ENCODE data around the gene MS4A8. TPM values are rescaled to one million over a fixed set of nuclear protein-coding genes. Genes with fewer than 3 reads are reported as not detected.
"Not testable (repeated sequence)": the region's sequence is repeated elsewhere in the genome, so short reads cannot be mapped to it uniquely, and the experiment has no call there.

Gene MS4A8
- total RNA-seq: not detected

GRCh38 chr11:60699284-60699691 is at the start of gene MS4A8:
Gene MS4A8 (plus strand): TSS chr11:60699612. CDS start chr11:60700861, 1,249 bp downstream.
- no peak for DNase-seq
- intact Hi-C loops (cut with DNase I): no loop called here
- 25 to 31% methylated on average over 2 of the region's 2 CpGs for WGBS, 2 donors
- TF ChIP-seq POLR2A (IDR thresholded peaks at IDR 0.05) (no peak), CTCF (IDR thresholded peaks at IDR 0.05) (no peak)
- no peaks in the 10 kb centered on the region for H3K27me3 ChIP-seq
- no peaks in the 10 kb centered on the region for H3K9me3 ChIP-seq
- no peaks in the 10 kb centered on the region for H3K36me3 ChIP-seq
- H3K4me1 ChIP-seq: no peaks in the 10 kb centered on the region
- no peak within 1 kb of the TSS for H3K4me3 ChIP-seq (replicated peaks in 1 of 3)
- H3K27ac ChIP-seq: no peak within 1 kb of the TSS

- no peaks in the 10 kb centered on the region for H3K27me3 ChIP-seq
- H3K36me3 ChIP-seq: no peaks in the 10 kb centered on the region
- no peak overlapping the region for H3K27ac ChIP-seq
- TF ChIP-seq POLR2A (IDR thresholded peaks at IDR 0.05): no peak
- TF ChIP-seq CTCF (IDR thresholded peaks at IDR 0.05): no peak
- DNase-seq: no peak
- H3K9me3 ChIP-seq: no peaks in the 10 kb centered on the region
- H3K4me3 ChIP-seq (replicated peaks in 1 of 3): no peak overlapping the region
- 67 to 82% methylated on average over 4 of the region's 4 CpGs for WGBS, 2 donors
- intact Hi-C loops (cut with DNase I): no loop called here
- no peaks in the 10 kb centered on the region for H3K4me1 ChIP-seq
Measured at GRCh38 chr11:60657888-60658287, 41.5 kb upstream of the MS4A8 start.

- 70 to 79% methylated on average over 1 of the region's 1 CpG for WGBS, 2 donors
- Histone ChIP-seq H3K27me3 (no peaks in the 10 kb centered on the region), H3K36me3 (no peaks in the 10 kb centered on the region), H3K27ac (no peak overlapping the region), H3K9me3 (no peaks in the 10 kb centered on the region), H3K4me1 (no peaks in the 10 kb centered on the region), H3K4me3 (replicated peaks in 1 of 3) (no peak overlapping the region)
- no peak for DNase-seq
- TF ChIP-seq CTCF (IDR thresholded peaks at IDR 0.05) (no peak), POLR2A (IDR thresholded peaks at IDR 0.05) (no peak)
- intact Hi-C loops (cut with DNase I): no loop called here
Measured at GRCh38 chr11:60658409-60658808, 41.0 kb upstream of the MS4A8 start.

- Histone ChIP-seq H3K4me3 (replicated peaks in 1 of 3) (no peak overlapping the region), H3K4me1 (no peaks in the 10 kb centered on the region), H3K27me3 (no peaks in the 10 kb centered on the region), H3K9me3 (no peaks in the 10 kb centered on the region), H3K27ac (no peak overlapping the region), H3K36me3 (no peaks in the 10 kb centered on the region)
- intact Hi-C loops (cut with DNase I): no loop called here
- no peak for DNase-seq
- WGBS, 2 donors: 90 to 93% methylated on average over 3 of the region's 3 CpGs
- TF ChIP-seq CTCF (IDR thresholded peaks at IDR 0.05): no peak
- TF ChIP-seq POLR2A (IDR thresholded peaks at IDR 0.05): no peak
Measured at GRCh38 chr11:60672255-60672654, 27.2 kb upstream of the MS4A8 start.

GRCh38 chr11:60678231-60678630 is 21.2 kb upstream of the MS4A8 start:
- intact Hi-C loops (cut with DNase I); H3K27ac ChIP-seq; H3K27me3 ChIP-seq; DNase-seq; H3K4me3 ChIP-seq (replicated peaks in 1 of 3); H3K36me3 ChIP-seq; H3K4me1 ChIP-seq; H3K9me3 ChIP-seq: not testable (repeated sequence)
- 81 to 93% methylated on average over 2 of the region's 2 CpGs for WGBS, 2 donors

- Histone ChIP-seq H3K36me3 (no peaks in the 10 kb centered on the region), H3K27ac (no peak overlapping the region), H3K27me3 (no peaks in the 10 kb centered on the region), H3K9me3 (no peaks in the 10 kb centered on the region), H3K4me3 (replicated peaks in 1 of 3) (no peak overlapping the region), H3K4me1 (no peaks in the 10 kb centered on the region)
- intact Hi-C loops (cut with DNase I): no loop called here
- TF ChIP-seq POLR2A (IDR thresholded peaks at IDR 0.05) (no peak), CTCF (IDR thresholded peaks at IDR 0.05) (no peak)
- no peak for DNase-seq
Measured at GRCh38 chr11:60679879-60680278, 19.5 kb upstream of the MS4A8 start.

Data from thyroid gland (tissue), 4 donors.